ENCODE results near the gene NLRC5.
"Not testable (repeated sequence)": the region's sequence is repeated elsewhere in the genome, so short reads cannot be mapped to it uniquely, and the experiment has no call there.

DNA sequence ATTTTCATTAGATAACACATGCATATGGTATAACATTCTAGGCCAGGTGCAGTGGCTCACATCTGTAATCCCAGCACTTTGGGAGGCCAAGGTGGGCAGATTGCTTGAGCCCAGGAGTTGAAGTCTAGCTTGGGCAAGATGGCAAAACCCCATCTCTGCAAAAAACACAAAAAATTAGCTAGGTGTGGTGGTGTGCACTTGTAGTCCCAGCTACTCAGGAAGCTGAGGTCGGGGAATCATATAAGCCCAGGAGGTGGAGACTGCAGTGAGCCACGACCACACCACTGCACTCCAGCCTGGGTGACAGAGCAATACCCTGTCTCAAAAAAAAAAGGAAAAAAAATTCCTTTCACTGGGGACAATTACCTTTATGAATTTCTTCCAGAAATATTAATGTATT lies 16.2 kb downstream of the NLRC5 start:
- TF ChIP-seq, protein P1, sequence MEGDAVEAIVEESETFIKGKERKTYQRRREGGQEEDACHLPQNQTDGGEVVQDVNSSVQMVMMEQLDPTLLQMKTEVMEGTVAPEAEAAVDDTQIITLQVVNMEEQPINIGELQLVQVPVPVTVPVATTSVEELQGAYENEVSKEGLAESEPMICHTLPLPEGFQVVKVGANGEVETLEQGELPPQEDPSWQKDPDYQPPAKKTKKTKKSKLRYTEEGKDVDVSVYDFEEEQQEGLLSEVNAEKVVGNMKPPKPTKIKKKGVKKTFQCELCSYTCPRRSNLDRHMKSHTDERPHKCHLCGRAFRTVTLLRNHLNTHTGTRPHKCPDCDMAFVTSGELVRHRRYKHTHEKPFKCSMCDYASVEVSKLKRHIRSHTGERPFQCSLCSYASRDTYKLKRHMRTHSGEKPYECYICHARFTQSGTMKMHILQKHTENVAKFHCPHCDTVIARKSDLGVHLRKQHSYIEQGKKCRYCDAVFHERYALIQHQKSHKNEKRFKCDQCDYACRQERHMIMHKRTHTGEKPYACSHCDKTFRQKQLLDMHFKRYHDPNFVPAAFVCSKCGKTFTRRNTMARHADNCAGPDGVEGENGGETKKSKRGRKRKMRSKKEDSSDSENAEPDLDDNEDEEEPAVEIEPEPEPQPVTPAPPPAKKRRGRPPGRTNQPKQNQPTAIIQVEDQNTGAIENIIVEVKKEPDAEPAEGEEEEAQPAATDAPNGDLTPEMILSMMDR (IDR thresholded peaks at IDR 0.05), result not testable (repeated sequence)
- not testable (repeated sequence) for TF ChIP-seq EP300 (IDR thresholded peaks at IDR 0.05)
